ENCODE data around the gene SUN1. TPM values are rescaled to one million over a fixed set of nuclear protein-coding genes. Genes with fewer than 3 reads are reported as not detected.

SUN1 gene
- total RNA-seq, 1 donor from 2014 or later = 121 TPM

GRCh38 chr7:897086-897485, 64.8 kb downstream of the SUN1 start:
- TF ChIP-seq CTCF (conservative IDR thresholded peaks at IDR 0.05) = no peak
- no peaks in the 10 kb centered on the region for H3K27me3 Mint-ChIP-seq
- H3K4me1 Mint-ChIP-seq (ENCODE audit: unreplicated experiment) = no peaks in the 10 kb centered on the region
- no peak overlapping the region for H3K27ac Mint-ChIP-seq
- no peak overlapping the region for H3K4me3 Mint-ChIP-seq
- peaks cover 10% of the 10 kb centered on the region for H3K36me3 Mint-ChIP-seq
- no peak for DNase-seq (ENCODE audit: extremely low spot score, unreplicated experiment)
- no peaks in the 10 kb centered on the region for H3K9me3 Mint-ChIP-seq

GRCh38 chr7:897771-898376, 65.6 kb downstream of the SUN1 start:
- peaks cover 5% of the 10 kb centered on the region for H3K36me3 Mint-ChIP-seq
- H3K27ac Mint-ChIP-seq = no peak overlapping the region
- TF ChIP-seq CTCF (conservative IDR thresholded peaks at IDR 0.05) = no peak
- peaks cover 6% of the 10 kb centered on the region for H3K27me3 Mint-ChIP-seq
- H3K4me1 Mint-ChIP-seq (ENCODE audit: unreplicated experiment) = no peaks in the 10 kb centered on the region
- no peaks in the 10 kb centered on the region for H3K9me3 Mint-ChIP-seq
- no peak for DNase-seq (ENCODE audit: extremely low spot score, unreplicated experiment)
- no peak overlapping the region for H3K4me3 Mint-ChIP-seq

- H3K9me3 Mint-ChIP-seq = no peaks in the 10 kb centered on the region
- DNase-seq (ENCODE audit: extremely low spot score, unreplicated experiment) = no peak
- H3K36me3 Mint-ChIP-seq = peaks cover 5% of the 10 kb centered on the region
- H3K4me1 Mint-ChIP-seq (ENCODE audit: unreplicated experiment) = no peaks in the 10 kb centered on the region
- H3K4me3 Mint-ChIP-seq = no peak overlapping the region
- H3K27me3 Mint-ChIP-seq = peaks cover 9% of the 10 kb centered on the region
- no peak overlapping the region for H3K27ac Mint-ChIP-seq
- TF ChIP-seq CTCF (conservative IDR thresholded peaks at IDR 0.05) = no peak
Observed at GRCh38 chr7:898460-898854, 66.2 kb downstream of the SUN1 start.

GRCh38 chr7:898855-899681, 66.8 kb downstream of the SUN1 start:
- no peak for DNase-seq (ENCODE audit: extremely low spot score, unreplicated experiment)
- Mint-ChIP-seq H3K9me3 (no peaks in the 10 kb centered on the region), H3K4me1 (ENCODE audit: unreplicated experiment) (no peaks in the 10 kb centered on the region), H3K36me3 (peaks cover 5% of the 10 kb centered on the region), H3K4me3 (no peak overlapping the region), H3K27me3 (peaks cover 9% of the 10 kb centered on the region), H3K27ac (no peak overlapping the region)
- no peak for TF ChIP-seq CTCF (conservative IDR thresholded peaks at IDR 0.05)

- TF ChIP-seq CTCF (conservative IDR thresholded peaks at IDR 0.05) = no peak
- peaks cover 9% of the 10 kb centered on the region for H3K27me3 Mint-ChIP-seq
- no peak for DNase-seq (ENCODE audit: extremely low spot score, unreplicated experiment)
- H3K4me1 Mint-ChIP-seq (ENCODE audit: unreplicated experiment) = no peaks in the 10 kb centered on the region
- H3K4me3 Mint-ChIP-seq = no peak overlapping the region
- no peak overlapping the region for H3K27ac Mint-ChIP-seq
- no peaks in the 10 kb centered on the region for H3K9me3 Mint-ChIP-seq
- peaks cover 5% of the 10 kb centered on the region for H3K36me3 Mint-ChIP-seq
Observed at GRCh38 chr7:899806-900205, 67.5 kb downstream of the SUN1 start.
